ENCODE data around the gene AHSG.

The AHSG gene

DNA sequence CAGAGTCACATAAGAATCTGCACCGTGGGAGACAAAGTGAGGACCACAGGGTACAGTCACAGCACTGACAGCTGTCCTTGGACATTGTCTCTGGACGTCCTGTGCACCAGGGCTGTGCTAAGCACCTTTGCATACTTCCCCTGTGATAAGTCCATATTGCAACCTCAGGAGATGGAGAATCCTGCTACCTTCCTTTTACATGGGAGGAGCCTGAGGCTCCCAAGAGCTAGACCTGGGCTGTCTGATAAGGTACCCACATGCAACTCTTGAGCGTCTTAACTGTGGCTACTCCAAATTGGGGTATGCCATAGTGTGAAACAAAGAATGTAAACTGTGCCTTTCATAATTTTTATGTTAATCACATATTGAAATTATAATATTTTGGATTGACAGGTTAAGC, 24.8 kb downstream of the AHSG start:
- DNase-seq (ENCODE audit: low read depth in 2 of 3, low spot score in 2 of 3), result no peak

GRCh38 chr3:186638259-186638658, 25.4 kb downstream of the AHSG start:
- no peak for DNase-seq (ENCODE audit: low read depth in 2 of 3, low spot score in 2 of 3)

DNA sequence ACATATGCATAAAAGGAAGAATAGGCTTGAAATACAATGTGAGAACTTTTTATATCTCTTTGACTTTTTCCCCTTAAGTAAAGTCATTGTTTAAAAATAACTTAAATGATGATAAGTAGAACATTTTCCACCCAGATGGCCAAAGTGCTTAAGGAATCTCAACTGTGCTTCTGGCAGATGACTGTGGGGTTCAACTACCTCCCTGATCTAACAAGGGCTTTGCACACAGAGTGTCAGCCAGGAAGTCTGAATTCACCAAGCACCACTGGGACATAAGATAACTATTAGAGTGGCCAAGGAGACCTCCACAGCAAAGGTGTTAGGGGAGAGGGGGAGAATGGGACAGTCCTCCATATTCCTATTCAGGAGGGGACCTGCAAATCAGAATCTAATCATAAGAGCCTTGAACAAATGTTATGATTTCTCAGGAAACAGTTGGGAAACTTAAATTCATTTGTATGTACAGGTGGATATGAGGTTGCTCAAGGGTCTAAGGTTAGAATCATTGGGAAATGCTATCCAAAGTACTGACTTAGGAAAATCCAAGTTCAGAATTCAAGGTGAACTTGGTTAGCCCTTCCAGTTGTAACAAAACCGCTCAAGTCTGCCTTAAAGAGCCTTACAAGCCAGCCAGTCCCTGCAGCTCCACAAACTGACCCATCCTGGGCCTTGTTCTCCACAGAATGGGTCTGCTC, 27.1 kb downstream of the AHSG start, which contains the start of gene FETUB:
Gene FETUB, plus strand, starts transcription at position 622 of the 695 bp plus-strand sequence. Its CDS starts 62 bp downstream, at position 684.
- DNase-seq (ENCODE audit: low read depth in 2 of 3, low spot score in 2 of 3), result no peak

- DNase-seq (ENCODE audit: low read depth in 2 of 3, low spot score in 2 of 3), result no peak
These were observed 27.6 kb downstream of the AHSG start for GRCh38 chr3:186640473-186640818.

- no peak for DNase-seq (ENCODE audit: low read depth in 2 of 3, low spot score in 2 of 3)
These were observed 28.1 kb downstream of the AHSG start for GRCh38 chr3:186640929-186641328.

DNA sequence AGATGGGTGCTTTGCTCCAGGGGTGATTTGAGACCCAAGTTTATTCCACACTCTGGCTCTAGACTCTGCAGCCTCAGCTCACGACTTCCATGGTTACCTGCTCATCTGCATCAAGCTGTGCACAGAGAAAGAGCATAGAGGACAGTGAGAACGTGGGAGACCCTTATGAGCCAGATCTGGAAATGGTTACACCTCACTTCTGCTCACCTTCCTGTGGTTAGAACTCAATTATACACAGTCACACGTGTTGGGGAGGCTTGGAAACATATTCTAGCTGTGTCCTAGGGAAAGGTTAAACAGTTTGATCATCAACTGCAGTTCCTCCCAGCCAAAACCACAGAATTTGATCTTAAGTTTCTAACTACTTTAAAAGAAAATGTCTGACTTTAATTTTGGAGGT, 29.2 kb downstream of the AHSG start:
- DNase-seq (ENCODE audit: low read depth in 2 of 3, low spot score in 2 of 3), result no peak

DNA sequence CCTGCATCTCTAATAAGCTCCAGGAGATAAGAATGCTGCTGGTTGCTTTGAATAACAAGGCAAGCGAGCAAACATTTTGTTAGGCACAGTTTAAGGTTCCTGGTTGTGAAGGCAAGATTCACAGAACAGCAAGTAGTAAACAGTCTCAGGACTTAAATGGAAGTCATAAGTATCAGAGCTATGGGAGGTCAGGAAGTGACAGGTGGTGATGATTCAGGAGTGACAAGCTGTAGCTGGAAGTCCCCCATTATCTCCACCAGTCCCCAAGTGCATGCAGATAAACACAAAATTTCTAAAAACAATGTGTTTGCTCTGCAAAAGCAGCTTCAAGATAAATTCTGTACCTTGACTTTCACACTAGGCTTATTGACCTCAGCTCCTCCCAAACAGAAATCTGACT, 30.6 kb downstream of the AHSG start:
- DNase-seq (ENCODE audit: low read depth in 2 of 3, low spot score in 2 of 3), result no peak

DNA sequence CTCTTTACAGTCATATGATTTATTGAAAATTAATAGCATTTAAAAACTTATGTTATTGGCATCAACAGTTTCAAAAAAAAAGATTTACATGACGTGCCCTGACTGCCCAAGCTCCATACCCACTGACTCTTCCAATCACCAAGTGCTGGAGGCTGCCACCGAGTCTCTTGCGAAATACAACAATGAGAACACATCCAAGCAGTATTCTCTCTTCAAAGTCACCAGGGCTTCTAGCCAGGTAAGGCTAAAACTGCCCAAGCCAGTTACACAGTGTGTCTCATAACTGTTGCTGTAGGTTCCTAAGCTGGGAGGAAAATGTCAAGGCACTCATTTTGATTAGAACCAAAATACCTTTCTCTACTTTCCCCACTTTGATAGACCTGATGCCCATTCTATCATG, 31.8 kb downstream of the AHSG start:
- DNase-seq (ENCODE audit: low read depth in 2 of 3, low spot score in 2 of 3), result no peak

DNA sequence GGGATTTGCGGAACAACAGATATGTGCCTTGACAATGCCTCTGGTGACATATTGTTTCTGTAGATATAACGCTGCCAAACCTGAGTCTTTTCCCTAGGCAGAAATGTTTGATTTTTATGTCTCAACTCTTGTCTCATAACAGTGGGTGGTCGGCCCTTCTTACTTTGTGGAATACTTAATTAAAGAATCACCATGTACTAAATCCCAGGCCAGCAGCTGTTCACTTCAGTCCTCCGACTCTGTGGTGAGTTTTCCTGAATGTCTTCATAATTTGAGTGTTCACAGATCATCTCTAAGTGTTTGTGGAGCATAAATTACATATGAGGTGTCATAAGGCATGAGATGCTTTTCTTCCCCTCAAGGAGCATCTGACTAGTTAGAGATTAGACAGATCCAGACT, 33.2 kb downstream of the AHSG start:
- no peak for DNase-seq (ENCODE audit: low read depth in 2 of 3, low spot score in 2 of 3)

- no peak for DNase-seq (ENCODE audit: low read depth in 2 of 3, low spot score in 2 of 3)
These were observed 34.0 kb downstream of the AHSG start for GRCh38 chr3:186646841-186647240.

- no peak for DNase-seq (ENCODE audit: low read depth in 2 of 3, low spot score in 2 of 3)
These were observed 36.0 kb downstream of the AHSG start for GRCh38 chr3:186648851-186649250.

DNA sequence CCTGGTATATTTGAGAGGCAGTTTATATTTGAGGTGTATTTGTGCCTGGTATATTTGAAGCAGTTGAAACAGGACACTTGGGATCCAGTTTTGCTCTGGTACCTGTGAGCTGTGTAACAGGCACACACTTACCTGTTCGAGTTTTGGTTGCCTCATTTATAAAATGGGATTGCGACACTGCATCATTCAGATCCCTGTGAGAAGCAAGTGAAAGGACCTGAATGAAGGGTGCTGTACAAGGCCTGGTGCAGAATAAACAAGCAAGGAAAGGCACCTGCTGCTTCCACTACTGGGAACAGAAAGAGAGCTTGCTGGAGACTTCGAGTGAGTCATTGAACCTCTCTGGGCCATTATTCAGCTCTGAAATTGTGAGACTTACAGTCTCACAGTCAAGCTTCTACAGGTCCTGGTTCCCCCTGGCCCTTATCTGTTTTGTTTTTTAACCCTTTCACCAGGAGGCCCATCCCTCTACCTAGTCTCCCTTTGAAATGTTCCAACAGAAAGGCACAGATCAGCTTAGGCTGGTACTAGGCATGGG, 38.9 kb downstream of the AHSG start:
- DNase-seq (ENCODE audit: low read depth in 2 of 3, low spot score in 2 of 3), result no peak

DNA sequence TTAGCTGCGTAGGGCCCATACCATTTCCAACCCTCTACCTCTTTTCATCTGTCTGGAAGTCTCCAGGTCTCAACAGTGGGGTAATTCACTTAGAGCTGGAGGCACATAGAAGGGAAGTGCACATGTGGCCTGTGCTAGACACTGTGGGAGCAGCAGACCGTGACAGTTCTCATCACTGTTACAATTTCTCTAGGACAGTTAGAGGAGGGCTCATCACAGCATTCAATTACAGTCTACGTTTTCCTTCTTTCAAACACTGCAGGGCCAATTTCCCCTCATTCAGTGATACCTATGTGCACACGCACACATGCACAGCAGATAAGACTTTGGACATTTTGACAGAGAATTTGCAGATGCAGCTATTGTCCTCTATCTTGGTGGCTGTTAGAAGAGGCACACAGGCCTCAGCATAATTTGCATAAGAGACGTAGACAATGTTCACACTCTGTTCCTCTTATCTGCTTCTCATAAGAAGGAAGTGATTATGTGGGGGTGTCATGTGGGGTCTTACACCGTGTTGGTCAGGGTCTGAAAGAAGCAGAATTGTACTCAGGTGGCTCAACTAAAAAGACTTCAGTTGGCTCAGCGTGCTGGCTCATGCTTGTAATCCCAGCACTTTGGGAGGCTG, 40.3 kb downstream of the AHSG start:
- DNase-seq (ENCODE audit: low read depth in 2 of 3, low spot score in 2 of 3), result no peak

GRCh38 chr3:186653984-186654383, 41.1 kb downstream of the AHSG start:
- no peak for DNase-seq (ENCODE audit: low read depth in 2 of 3, low spot score in 2 of 3)

DNA sequence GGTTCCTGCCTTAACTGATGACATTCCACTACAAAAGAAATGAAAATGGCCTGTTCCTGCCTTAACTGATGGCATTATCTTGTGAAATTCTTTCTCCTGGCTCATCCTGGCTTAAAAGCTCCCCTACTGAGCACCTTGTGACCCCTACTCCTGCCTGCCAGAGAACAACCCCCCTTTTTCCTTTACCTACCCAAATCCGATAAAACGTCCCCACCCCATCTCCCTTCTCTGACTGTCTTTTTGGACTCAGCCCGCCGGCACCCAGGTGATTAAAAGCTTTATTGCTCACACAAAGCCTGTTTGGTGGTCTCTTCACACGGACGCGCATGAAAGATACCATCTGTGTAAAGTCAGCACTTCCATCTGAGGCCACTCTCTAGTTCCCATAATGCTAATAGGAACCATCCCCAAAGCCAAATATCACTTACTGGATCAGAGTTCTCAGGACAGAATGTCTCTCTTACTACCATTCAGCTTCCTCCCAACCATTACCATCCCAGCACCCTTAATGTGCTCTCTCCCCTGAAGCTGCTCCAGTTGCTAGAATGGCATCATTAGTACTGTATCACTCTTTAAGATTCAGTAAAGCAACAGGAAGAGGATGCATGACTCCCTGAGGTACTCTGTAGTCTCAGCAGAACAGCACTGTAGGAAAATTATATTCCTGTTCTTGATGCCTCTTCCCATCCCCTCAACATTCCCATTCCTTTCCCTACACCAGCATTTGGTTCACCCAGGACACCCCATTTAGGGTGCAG, 50.7 kb downstream of the AHSG start:
- no peak for DNase-seq (ENCODE audit: low read depth in 2 of 3, low spot score in 2 of 3)

DNA sequence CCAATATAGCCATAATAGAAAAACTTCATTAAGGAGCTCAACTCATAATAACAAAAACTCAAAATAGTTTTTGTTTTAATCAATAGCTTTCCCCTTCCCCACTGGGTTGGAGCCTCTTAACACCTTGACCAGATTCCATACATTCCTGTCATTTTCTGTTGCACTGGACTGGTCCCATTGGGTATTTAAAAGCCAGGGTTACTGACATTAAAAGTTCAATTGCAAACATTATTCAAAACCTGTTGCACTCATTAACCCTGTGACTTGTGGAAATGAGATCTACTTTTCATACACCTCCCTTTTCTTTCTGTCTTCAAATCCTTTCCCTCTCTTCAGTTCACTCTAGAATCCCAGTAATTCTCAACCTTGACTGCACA, 51.2 kb downstream of the AHSG start:
- DNase-seq (ENCODE audit: low read depth in 2 of 3, low spot score in 2 of 3), result no peak

DNA sequence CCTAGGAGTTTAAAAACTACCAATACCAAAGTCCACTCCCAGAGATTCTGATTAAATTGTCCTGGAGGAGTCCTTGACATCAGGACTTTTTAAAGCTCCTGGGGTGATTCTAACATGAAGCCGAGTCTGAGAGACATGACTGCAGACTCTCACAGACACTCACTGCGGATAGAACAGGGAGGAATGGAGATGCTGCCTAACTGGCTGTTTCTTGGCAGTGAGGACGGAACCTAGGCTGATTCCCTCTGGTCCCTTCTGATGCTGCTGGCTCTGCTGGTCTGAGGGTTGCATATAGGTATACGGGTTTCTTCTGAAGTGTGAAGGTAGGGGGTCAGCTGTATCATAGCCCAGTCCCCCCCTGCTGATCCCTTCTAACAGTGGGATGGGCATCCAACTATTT, 51.6 kb downstream of the AHSG start:
- DNase-seq (ENCODE audit: low read depth in 2 of 3, low spot score in 2 of 3), result no peak

DNA sequence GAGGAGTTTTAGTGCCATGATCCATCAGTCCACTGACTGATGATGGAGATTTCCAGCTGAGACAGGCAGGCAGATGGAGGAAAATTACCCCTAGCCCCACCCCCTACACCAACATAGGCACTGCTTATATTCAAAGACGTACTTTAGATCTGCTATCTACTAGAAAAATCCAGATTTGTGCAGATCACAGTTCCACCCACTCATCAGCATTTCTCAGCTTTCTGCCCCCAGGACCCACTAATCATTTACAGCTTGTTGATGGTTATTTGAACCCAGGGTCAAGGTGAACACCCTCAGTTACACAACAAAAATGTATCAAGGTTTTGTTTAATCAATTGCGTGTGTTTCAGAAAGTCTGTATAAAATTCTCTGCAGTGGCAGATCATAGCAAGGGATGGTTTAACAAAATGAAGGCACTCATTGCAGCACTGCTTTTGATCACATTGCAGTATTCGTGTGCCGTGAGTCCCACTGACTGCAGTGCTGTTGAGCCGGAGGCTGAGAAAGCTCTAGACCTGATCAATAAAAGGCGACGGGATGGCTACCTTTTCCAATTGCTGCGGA, 52.8 kb downstream of the AHSG start, which contains the start of gene HRG:
Gene HRG, plus strand, starts transcription at position 390 of the 564 bp plus-strand sequence. Its CDS starts 18 bp downstream, at position 408.
- DNase-seq (ENCODE audit: low read depth in 2 of 3, low spot score in 2 of 3), result no peak

DNA sequence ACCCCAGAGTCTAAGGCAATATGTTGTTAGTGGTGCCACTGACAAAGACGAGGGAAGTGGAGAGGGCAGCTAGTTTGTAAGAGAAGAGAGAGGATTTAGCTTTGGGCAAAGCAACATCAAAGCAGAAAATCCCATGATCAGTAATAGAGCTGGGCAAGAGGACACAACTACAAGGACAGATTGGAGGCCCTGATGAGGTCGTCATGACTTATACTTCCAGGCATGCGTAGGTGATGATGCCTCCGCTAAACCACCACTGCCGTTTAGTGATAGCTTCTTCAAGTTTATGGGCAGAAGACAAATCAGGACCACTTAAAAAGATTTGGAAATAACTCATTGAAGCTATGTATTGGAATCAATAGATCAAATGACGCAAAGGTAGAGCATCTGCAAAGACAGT, 55.6 kb downstream of the AHSG start:
- no peak for DNase-seq (ENCODE audit: low read depth in 2 of 3, low spot score in 2 of 3)

DNA sequence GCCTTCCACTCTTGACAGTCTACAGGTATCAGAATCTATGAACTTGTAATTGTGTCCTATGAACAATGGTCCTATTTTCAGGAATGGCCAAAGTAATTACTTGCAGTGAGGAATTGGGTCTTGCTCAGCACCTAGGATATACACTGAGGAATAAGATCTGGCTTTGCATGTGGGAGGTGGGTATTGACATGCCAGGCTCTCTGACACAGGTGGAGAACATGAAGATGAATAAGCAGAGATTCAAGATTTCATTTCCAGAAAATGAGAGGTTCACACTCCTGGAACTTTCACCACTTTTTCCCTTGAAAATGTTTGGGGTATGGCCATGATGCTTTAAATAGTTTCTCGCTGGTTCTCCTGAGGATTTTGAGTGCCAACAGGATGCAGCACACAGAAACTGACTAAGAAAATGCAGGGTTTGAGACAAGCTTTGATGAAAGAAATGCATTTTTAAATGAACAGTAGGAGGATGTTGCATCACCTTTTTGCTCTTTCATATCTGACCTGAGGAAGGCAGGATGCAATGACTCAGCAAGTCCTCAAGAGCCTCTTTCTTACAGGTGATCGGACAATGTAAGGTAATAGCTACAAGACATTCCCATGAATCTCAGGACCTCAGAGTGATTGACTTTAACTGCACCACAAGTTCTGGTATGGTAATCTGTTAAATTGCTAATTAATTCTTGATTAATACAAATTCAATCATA, 56.7 kb downstream of the AHSG start:
- DNase-seq (ENCODE audit: low read depth in 2 of 3, low spot score in 2 of 3), result no peak

- DNase-seq (ENCODE audit: low read depth in 2 of 3, low spot score in 2 of 3), result no peak
These were observed 57.3 kb downstream of the AHSG start for GRCh38 chr3:186670155-186670554.

All from activated CD8-positive, alpha-beta memory T cell treated with anti-CD3 and anti-CD28 coated beads for 48 hours (primary cell).